ENCODE results near the gene MIF4GD.
A peak's percentile ranks its signal among the peaks of the same experiment; 100 is the strongest.
"Not testable (repeated sequence)": the region's sequence is repeated elsewhere in the genome, so short reads cannot be mapped to it uniquely, and the experiment has no call there.

The MIF4GD gene

DNA sequence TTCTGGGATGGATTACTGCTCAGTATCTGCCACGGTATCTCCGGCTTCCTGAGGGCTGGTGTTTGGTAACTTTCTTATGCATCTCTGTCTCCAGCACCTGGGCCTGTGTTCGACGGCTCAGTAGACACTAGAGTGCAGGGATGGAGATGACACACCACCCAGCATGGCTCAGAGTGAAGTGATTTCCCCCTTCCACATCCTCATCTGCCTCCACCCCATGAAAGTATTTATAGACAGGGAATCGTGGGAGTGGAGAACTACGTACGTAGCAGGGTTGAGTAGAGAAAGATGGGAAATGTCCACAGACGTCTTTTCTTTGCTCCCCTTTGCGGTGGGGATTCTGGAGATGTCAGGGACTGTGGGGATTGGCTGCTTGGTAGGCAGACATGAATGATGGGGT lies 30.0 kb upstream of the MIF4GD start:
- CTCF ChIA-PET, result no interaction called here
- POLR2A ChIA-PET, result interaction anchor here (1.1 kb wide), 1 partner anchor 12 kb away, joined by 7 read pairs; the partner anchor contains the start of gene SLC25A19
- no peak for TF ChIP-seq SUZ12 (IDR thresholded peaks at IDR 0.05)
- TF ChIP-seq HDGF (IDR thresholded peaks at IDR 0.05; ENCODE audit: borderline replicate concordance), result no peak
- TF ChIP-seq TARDBP (IDR thresholded peaks at IDR 0.05), result no peak
- TF ChIP-seq FOXK2 (IDR thresholded peaks at IDR 0.05), result no peak

DNA sequence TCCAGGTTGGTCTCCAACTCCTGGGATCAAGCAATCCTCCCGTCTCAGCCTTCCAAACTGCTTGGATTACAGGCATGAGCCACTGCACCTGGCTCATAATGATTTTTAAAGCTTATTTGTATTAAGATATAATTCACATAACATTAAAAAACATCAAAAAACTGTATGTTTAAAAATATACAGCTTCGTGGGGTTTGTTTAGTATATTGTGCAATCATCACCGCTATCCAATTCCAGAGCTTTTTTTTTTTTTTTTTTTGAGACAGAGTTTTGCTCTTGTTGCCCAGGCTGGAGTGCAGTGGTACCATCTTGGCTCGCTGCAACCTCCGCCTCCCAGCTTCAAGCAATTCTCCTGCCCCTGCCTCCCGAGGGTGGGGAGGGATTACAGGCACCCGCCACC lies 29.2 kb upstream of the MIF4GD start:
- POLR2A ChIA-PET, result interaction anchor here (1.1 kb wide), 1 partner anchor 11 kb away, joined by 7 read pairs; the partner anchor contains the start of gene SLC25A19
- TF ChIP-seq NFRKB (IDR thresholded peaks at IDR 0.05), result no peak
- TF ChIP-seq FOXK2 (IDR thresholded peaks at IDR 0.05), result no peak
- TF ChIP-seq HDGF (IDR thresholded peaks at IDR 0.05; ENCODE audit: borderline replicate concordance), result no peak
- TF ChIP-seq CTBP1 (IDR thresholded peaks at IDR 0.05; ENCODE audit: borderline replicate concordance), result no peak
- TF ChIP-seq FOXM1 (IDR thresholded peaks at IDR 0.05; ENCODE audit: borderline replicate concordance), result no peak
- TF ChIP-seq SP1 (IDR thresholded peaks at IDR 0.05), result no peak
- no peak for TF ChIP-seq FOXA1 (IDR thresholded peaks at IDR 0.05)
- TF ChIP-seq ARNT (IDR thresholded peaks at IDR 0.05), result no peak
- TF ChIP-seq, protein P1, sequence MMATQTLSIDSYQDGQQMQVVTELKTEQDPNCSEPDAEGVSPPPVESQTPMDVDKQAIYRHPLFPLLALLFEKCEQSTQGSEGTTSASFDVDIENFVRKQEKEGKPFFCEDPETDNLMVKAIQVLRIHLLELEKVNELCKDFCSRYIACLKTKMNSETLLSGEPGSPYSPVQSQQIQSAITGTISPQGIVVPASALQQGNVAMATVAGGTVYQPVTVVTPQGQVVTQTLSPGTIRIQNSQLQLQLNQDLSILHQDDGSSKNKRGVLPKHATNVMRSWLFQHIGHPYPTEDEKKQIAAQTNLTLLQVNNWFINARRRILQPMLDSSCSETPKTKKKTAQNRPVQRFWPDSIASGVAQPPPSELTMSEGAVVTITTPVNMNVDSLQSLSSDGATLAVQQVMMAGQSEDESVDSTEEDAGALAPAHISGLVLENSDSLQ (IDR thresholded peaks at IDR 0.05), result no peak
- TF ChIP-seq BHLHE40 (IDR thresholded peaks at IDR 0.05; ENCODE audit: borderline replicate concordance), result no peak
- TF ChIP-seq ZNF384 (IDR thresholded peaks at IDR 0.05), result no peak
- no peak for TF ChIP-seq L3MBTL2 (conservative IDR thresholded peaks at IDR 0.05)
- TF ChIP-seq ELF4 (IDR thresholded peaks at IDR 0.05), result no peak
- TF ChIP-seq LEF1 (IDR thresholded peaks at IDR 0.05; ENCODE audit: borderline replicate concordance), result no peak
- TF ChIP-seq SUZ12 (IDR thresholded peaks at IDR 0.05), result no peak
- CTCF ChIA-PET, result interaction anchor here (0.6 kb wide), 2 partner anchors 99 to 118 kb away, joined by 5 to 7 read pairs; no protein-coding TSS in a partner anchor

More for the DNA sequence above, 30.0 kb upstream of the MIF4GD start:
- no peak for DNase-seq (ENCODE audit: extremely low spot score)

DNA sequence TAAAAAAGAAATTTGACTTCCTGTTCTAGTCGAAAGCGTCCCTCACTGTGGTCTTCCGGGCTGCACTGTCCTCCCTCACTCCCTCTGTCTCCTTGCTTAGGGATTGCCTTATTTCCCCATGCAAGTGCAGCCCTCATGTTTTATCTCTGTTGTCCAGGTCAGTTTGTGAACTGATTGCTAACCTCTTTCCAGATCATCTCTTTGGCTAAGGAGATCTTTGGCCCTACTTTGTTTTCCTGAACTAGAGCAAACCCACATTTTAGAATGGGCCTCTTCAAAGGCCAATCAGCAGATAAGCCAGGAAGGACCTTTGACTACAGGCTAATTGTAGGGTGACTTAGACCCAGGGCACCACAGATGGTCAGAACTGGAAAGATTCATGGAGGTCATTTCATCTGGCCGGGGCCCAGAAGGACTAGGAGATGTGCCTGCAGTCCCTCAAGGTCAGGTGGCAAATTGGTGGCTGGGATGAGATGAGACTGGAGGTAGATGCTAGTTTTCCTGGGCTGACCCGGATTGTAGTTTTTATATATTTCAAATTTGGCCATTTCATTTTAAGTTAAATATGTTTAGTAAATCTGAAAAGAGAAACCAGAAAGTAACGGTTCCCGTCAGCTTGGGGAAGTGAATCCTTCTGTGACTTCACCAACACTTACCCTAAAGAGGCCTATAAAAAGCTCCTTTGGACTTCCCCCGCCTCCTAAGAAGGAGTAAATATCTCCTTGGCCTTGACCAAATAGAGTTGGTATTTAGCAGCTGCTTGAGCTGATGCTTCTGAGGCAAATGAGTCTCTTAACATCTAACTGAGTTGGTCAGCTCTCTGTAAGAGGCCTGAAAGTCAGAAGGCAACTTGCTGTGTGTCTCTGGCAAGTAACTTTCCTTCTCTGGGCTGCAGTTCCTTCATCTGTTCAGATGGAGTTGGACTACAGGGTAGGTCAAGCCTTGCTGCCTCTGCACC lies 24.4 kb upstream of the MIF4GD start:
- CTCF ChIA-PET, result interaction anchor here (0.6 to 0.8 kb wide), 2 partner anchors 21 to 27 kb away, joined by 3 read pairs; no protein-coding TSS in a partner anchor
- no peak for TF ChIP-seq SP1 (IDR thresholded peaks at IDR 0.05)
- TF ChIP-seq FOXM1 (IDR thresholded peaks at IDR 0.05; ENCODE audit: borderline replicate concordance), result no peak
- no peak for TF ChIP-seq CTBP1 (IDR thresholded peaks at IDR 0.05; ENCODE audit: borderline replicate concordance)
- no peak for TF ChIP-seq ELF4 (IDR thresholded peaks at IDR 0.05)
- TF ChIP-seq ARNT (IDR thresholded peaks at IDR 0.05), result no peak
- TF ChIP-seq FOXK2 (IDR thresholded peaks at IDR 0.05), result no peak
- TF ChIP-seq BHLHE40 (IDR thresholded peaks at IDR 0.05; ENCODE audit: borderline replicate concordance), result no peak
- POLR2A ChIA-PET, result no interaction called here
- no peak for DNase-seq (ENCODE audit: extremely low spot score)

More for the DNA sequence above, 29.2 kb upstream of the MIF4GD start:
- no peak for DNase-seq (ENCODE audit: extremely low spot score)

DNA sequence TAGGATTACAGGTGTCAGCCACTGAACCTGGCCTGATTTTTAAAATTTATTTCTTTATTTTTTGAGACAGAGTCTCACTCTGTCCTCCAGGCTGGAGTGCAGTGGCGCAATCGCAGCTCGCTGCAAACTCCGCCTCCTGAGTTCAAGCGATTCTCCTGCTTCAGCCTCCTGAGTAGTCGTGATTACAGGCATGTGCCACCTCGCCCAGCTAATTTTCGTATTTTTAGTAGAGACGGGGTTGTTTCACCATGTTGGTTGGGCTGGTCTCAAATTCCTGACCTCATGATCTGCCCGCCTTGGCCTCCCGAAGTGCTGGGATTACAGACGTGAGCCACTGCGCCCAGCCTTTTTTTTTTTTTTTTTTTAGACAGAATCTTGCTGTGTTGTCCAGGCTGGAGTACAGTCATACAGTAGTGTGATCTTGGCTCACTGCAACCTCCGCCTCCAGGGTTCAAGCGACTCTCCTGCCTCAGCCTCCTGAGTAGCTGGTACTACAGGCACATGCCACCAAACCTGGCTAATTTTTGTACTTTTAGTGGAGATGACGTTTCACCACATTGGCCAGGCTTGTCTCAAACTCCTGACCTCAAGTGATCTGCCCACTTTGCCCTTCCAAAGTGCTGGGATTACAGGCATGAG lies 21.9 kb upstream of the MIF4GD start:
- DNase-seq (ENCODE audit: extremely low spot score), result not testable (repeated sequence)
- 0 out of 2 replicates have a peak, but pooled peaks have one; percentile 31 for TF ChIP-seq ZNF384 (IDR thresholded peaks at IDR 0.05)
- POLR2A ChIA-PET, result interaction anchor here (2.0 kb wide), 1 partner anchor 22 kb away, joined by 8 read pairs; the partner anchor contains the start of gene MIF4GD
- CTCF ChIA-PET, result interaction anchor here (0.6 to 1.9 kb wide), 2 partner anchors 22 to 272 kb away, joined by 3 to 5 read pairs; partner anchors contain the start of gene MIF4GD

DNA sequence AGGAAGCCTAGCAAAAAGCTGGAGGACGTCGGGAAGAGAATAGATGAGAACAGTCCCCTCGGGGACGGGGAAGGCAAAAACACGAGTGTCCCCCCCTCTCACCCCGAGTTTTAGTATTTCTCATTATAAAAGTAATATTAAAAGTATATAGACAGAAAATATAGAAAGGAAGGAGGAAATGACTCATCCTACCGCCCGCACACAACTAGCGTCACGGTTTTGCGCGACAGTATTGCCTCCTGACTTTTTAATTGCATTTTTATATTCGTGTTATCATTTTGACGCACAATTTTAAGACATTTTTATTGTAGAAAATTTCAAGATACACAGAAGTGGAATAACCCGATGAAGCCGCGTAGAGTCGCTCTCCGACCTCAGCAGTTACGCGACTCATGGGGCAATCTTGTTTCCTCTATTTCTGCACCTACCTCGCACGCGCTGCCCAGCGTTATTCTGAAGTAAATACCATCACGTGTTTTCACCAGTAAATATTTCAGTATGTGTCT lies 18.9 kb upstream of the MIF4GD start:
- ChIA-PET CTCF (interaction anchor here (0.8 to 2.9 kb wide), 8 partner anchors 15 to 329 kb away, joined by 3 to 28 read pairs (median 3); partner anchors contain the start of gene MIF4GD), POLR2A (interaction anchor here (0.6 to 3.8 kb wide), 38 partner anchors 8 to 235 kb away, joined by 3 to 82 read pairs (median 5); partner anchors contain the start of genes ARMC7, GGA3, GRB2 and LLGL2)
- no peak for TF ChIP-seq FOXA1 (IDR thresholded peaks at IDR 0.05)
- no peak for TF ChIP-seq HDGF (IDR thresholded peaks at IDR 0.05; ENCODE audit: borderline replicate concordance)
- DNase-seq (ENCODE audit: extremely low spot score), result no peak

DNA sequence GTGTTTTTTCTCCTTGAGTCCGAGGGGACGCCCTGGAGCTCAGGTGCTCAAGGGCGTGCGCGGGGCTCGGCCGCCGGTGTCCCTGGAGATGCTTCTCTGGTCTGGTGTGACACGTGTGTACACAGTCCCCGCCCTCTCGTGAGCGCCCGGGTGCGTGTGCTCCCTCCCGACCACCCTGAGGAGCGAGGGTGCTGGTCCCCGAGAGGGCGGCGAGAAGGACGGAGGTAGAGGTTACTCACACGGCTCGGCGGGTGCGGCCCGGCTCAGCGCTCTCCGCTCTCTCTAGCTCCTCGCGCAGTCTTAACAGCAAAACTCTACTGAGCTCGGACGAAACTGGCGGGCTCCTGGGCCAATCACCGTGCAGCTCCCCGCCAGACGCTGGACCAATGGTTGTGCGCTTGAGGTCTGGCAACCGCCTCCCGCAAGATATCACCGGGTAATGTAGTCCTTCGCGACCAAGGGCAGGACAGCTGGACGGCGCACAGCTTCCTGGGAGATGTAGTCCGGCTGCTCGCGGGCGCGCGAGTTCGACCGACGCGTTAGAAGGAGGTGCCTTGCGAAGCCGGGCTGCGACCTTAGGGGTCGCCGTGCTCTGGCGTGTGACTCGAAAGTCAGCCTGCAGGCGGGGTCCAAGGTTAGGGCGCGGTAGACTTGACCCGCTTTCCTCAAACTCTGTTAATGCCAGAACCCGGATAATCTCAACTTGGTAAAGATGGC lies 18.2 kb upstream of the MIF4GD start, which contains the start of gene SLC25A19:
Gene SLC25A19 (minus strand): TSS at position 319 of the 717 bp plus-strand sequence. CDS start 2,669 bp downstream, outside the sequence.
- POLR2A ChIA-PET, result interaction anchor here (0.5 to 3.8 kb wide), 43 partner anchors 8 to 416 kb away, joined by 3 to 82 read pairs (median 5); partner anchors contain the start of genes ARMC7, FDXR, GGA3 and GRB2
- peak; percentile 99 for DNase-seq (ENCODE audit: extremely low spot score)
- CTCF ChIA-PET, result interaction anchor here (0.6 to 2.9 kb wide), 13 partner anchors 16 to 1671 kb away, joined by 3 to 28 read pairs (median 4); partner anchors contain the start of gene MIF4GD
- TF ChIP-seq ELF4 (IDR thresholded peaks at IDR 0.05) (0 out of 2 replicates have a peak, but pooled peaks have one; percentile 59), ZNF384 (IDR thresholded peaks at IDR 0.05) (no peak), L3MBTL2 (conservative IDR thresholded peaks at IDR 0.05) (peak; percentile 76), ARNT (IDR thresholded peaks at IDR 0.05) (no peak)
- TF ChIP-seq, protein P1 (IDR thresholded peaks at IDR 0.05), result peak; percentile 99
